Gastroesophageal sphincter (tissue), 4 donors: ENCODE results near the gene CFAP45. TPM values are rescaled to one million over a fixed set of nuclear protein-coding genes. Genes with fewer than 3 reads are reported as not detected.
A peak's percentile ranks its signal among the peaks of the same experiment; 100 is the strongest.
"Not testable (repeated sequence)": the region's sequence is repeated elsewhere in the genome, so short reads cannot be mapped to it uniquely, and the experiment has no call there.

Experiments used
- ATAC-seq: fragments of 150-250 bp; one replicate; pipeline ENCODE4 v1.9.1; 2016; ENCODE audit warnings: mild to moderate bottlenecking, moderate library complexity
- H3K27ac ChIP-seq, 4 donors: fragments of 200-600 bp; sonication (generic) in 3 of 4; 1 replicate in 3 of 4; 2 replicates in 1 of 4; pipeline ENCODE4 v1.5.1; 2016 to 2019
- H3K27me3 ChIP-seq: fragments of 200-600 bp; sonication (generic); one replicate; pipeline ENCODE4 v1.5.1; 2019
- H3K36me3 ChIP-seq, 2 donors: fragments of 200-600 bp; sonication (generic); one replicate each; pipeline ENCODE4 v1.5.1; 2019; ENCODE audit warnings: control low read depth in 1 of 2
- H3K4me1 ChIP-seq, 3 donors: fragments of 200-600 bp; sonication (generic); 1 replicate in 2 of 3; 2 replicates in 1 of 3; pipeline ENCODE4 v1.5.1; 2016 to 2019; ENCODE audit warnings: control low read depth in 2 of 3
- H3K4me3 ChIP-seq, 2 donors: fragments of 200-600 bp; sonication (generic); one replicate each; pipeline ENCODE4 v1.5.1; 2019; ENCODE audit warnings: mild to moderate bottlenecking in 1 of 2, moderate library complexity in 1 of 2
- H3K9me3 ChIP-seq, 3 donors: fragments of 200-600 bp; sonication (generic); one replicate each; pipeline ENCODE4 v1.5.1; 2017 to 2019; ENCODE audit warnings: control low read depth in 2 of 3
- EP300 ChIP-seq: sonication (generic); formaldehyde crosslinking; IDR thresholded peaks from one replicate; pipeline ENCODE4 v1.6.1; 2017; ENCODE audit warnings: antibody characterized with exemption, mild to moderate bottlenecking
- POLR2A ChIP-seq, 2 donors: fragments of 450-650 bp; IDR thresholded peaks; one replicate each; pipeline ENCODE4 v1.6.1; 2017; ENCODE audit warnings: antibody characterized with exemption in 2 of 2, mild to moderate bottlenecking in 2 of 2, moderate library complexity in 1 of 2
- POLR2AphosphoS5 ChIP-seq: sonication (generic); formaldehyde crosslinking; IDR thresholded peaks from one replicate; pipeline ENCODE4 v1.6.1; 2017; ENCODE audit warnings: antibody characterized with exemption
- WGBS, 2 donors: methylation state at CpG; one replicate each; pipeline ENCODE4 v1.1.5; 2018; ENCODE audit warnings: low coverage in 1 of 2; 5-methylcytosine and 5-hydroxymethylcytosine counted together
- total RNA-seq, 4 donors: library from RNA; depleted of rRNA; stranded (reverse); fragments of >200 nt; gene quantifications; one replicate each; pipeline ENCODE4 v1.1.0, GENCODE V29; 2016
- TF ChIP-seq, protein P1 (sequence below), 4 experiments: fragments of 200-600 bp in 2 of 4; fragments of 450-650 bp in 2 of 4; sonication (generic) in 1 of 4; IDR thresholded peaks; one replicate each; pipeline ENCODE4 v1.5.1; 2017 to 2019; ENCODE audit warnings: antibody characterized with exemption in 4 of 4, mild to moderate bottlenecking in 2 of 4, moderate library complexity in 2 of 4

CFAP45 gene
- total RNA-seq, 4 donors from 2014 or later: 0.27 to 0.81 TPM; not detected in 2

DNA sequence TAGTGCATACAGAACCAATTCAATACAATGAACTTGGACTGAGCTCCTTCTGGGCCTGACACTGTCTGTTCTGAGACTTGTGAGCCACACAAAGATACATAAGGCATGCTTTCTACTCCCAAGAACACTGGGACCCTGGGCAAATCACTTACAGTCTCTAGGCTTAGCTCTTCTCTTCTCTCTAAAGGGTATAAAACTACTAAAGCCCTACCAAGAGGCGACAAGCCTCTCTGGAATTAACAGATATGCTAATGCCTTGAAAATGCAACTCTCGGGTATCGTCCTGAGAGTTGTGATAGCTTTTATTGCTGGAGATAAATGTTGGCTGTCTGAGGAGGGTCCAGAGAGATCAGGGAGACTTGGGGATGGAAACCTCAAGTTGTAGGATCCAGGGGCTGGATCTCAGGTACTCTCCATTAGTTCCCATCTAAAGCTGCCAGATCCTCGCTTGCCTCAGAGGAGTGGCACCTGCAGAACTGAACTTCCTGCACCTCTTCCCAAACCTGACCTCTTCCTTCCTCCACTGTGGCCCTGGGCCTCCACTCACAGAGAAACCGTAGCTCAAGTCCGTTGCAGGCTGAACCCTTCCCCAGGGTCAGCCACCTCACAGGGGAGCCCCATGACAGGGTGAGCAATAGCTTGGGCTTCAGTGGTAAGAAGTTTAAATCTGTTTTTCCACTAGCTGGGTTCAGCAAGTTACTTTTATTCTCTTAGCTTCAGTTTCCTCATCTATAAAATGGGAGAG lies 11.5 kb upstream of the CFAP45 start:
- Histone ChIP-seq H3K4me3 (no peak overlapping the region), H3K27ac (peak overlapping the region in 2 of 4 donors; percentile 57 to 65), H3K4me1 (peaks cover 0 to 25% (median 18%) of the 10 kb centered on the region in 3 donors), H3K27me3 (no peaks in the 10 kb centered on the region), H3K36me3 (no peaks in the 10 kb centered on the region), H3K9me3 (no peaks in the 10 kb centered on the region)
- no peak for ATAC-seq
- 60 to 100% methylated on average over 1 to 3 of the region's 6 CpGs for WGBS, 2 donors
- TF ChIP-seq EP300 (no peak), POLR2A (IDR thresholded peaks at IDR 0.05) (no peak), POLR2AphosphoS5 (no peak)
- TF ChIP-seq, protein P1, sequence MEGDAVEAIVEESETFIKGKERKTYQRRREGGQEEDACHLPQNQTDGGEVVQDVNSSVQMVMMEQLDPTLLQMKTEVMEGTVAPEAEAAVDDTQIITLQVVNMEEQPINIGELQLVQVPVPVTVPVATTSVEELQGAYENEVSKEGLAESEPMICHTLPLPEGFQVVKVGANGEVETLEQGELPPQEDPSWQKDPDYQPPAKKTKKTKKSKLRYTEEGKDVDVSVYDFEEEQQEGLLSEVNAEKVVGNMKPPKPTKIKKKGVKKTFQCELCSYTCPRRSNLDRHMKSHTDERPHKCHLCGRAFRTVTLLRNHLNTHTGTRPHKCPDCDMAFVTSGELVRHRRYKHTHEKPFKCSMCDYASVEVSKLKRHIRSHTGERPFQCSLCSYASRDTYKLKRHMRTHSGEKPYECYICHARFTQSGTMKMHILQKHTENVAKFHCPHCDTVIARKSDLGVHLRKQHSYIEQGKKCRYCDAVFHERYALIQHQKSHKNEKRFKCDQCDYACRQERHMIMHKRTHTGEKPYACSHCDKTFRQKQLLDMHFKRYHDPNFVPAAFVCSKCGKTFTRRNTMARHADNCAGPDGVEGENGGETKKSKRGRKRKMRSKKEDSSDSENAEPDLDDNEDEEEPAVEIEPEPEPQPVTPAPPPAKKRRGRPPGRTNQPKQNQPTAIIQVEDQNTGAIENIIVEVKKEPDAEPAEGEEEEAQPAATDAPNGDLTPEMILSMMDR (IDR thresholded peaks at IDR 0.05): no peak

DNA sequence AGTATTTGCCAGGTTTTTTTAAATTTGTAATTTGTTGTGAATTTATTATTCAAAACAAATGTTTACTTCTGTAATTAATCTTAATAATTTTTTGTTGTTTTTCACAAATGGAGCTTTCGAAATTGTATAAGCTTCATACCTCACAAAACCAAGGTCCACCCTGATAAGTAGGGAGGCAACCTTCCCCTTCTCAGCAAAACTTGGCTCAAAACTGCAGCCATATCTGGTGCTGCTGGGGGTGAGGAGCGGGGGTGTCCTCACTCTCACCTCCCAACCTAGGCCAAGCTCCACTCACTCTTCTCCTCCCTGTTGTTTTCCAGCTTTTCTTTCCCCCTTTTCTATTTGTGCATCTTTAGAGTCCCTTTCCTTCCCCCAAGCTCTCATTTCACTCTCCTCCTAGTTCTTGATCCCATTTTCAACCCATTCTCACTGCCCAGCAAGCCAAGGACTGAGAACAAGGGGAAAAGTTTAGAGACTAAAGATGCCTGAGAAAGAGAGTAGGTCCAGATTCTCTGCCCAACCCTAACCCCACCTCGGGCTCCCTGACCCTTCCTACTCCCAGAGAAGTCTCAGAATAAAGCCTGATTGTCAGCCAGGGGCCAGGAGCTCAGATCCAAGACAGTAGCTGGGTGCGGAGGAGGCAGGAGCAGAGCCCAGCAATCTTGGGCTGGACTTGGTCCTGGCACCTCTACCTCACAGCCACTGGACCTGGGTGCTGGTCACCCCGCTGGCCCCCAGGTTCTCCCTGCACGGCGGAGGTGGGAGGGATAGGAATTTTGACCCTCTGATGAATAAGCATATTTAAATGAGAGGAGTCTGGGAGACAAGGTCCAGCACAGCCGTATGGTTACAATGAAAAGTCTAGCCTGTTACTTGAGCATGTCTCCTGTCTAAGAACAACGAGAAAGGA lies 8.3 kb upstream of the CFAP45 start:
- H3K27me3 ChIP-seq: no peaks in the 10 kb centered on the region
- H3K27ac ChIP-seq: no peak overlapping the region
- WGBS, 2 donors: 74 to 80% methylated on average over 3 to 5 of the region's 9 CpGs
- TF ChIP-seq POLR2AphosphoS5: no peak
- TF ChIP-seq EP300: no peak
- TF ChIP-seq, protein P1 (IDR thresholded peaks at IDR 0.05): no peak
- TF ChIP-seq POLR2A (IDR thresholded peaks at IDR 0.05): no peak
- H3K4me1 ChIP-seq: peaks cover 0 to 8% (median 7%) of the 10 kb centered on the region in 3 donors
- no peak for ATAC-seq
- no peaks in the 10 kb centered on the region for H3K9me3 ChIP-seq
- no peaks in the 10 kb centered on the region for H3K36me3 ChIP-seq
- no peak overlapping the region for H3K4me3 ChIP-seq

DNA sequence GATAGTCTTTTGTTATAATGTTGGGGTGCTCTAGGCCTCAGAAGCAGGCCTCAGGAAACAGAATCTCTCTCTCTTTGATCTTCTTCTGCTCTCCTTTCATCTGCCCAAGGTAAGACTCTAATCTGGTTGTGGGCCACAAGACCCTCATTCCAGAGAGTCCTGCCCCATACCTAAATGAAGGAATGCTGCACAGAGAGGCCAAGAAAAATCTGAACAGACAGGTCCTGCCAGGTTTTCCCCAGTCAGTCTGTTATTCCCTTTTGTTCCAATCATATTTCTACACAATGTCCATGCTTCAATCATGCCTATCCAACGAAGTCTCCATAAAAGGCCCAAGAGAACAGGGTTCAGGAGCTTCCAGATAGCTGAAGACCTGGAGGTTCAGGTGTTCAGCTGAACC lies 7.0 kb upstream of the CFAP45 start:
- TF ChIP-seq, protein P1 (IDR thresholded peaks at IDR 0.05): no peak
- TF ChIP-seq POLR2AphosphoS5: no peak
- TF ChIP-seq POLR2A (IDR thresholded peaks at IDR 0.05): no peak
- TF ChIP-seq EP300: no peak
- H3K4me3 ChIP-seq: no peak overlapping the region
- peaks cover 0 to 8% (median 7%) of the 10 kb centered on the region in 3 donors for H3K4me1 ChIP-seq
- no peaks in the 10 kb centered on the region for H3K36me3 ChIP-seq
- 71 to 100% methylated on average over 1 of the region's 1 CpG for WGBS, 2 donors
- no peaks in the 10 kb centered on the region for H3K9me3 ChIP-seq
- no peak overlapping the region for H3K27ac ChIP-seq
- ATAC-seq: no peak
- no peaks in the 10 kb centered on the region for H3K27me3 ChIP-seq

DNA sequence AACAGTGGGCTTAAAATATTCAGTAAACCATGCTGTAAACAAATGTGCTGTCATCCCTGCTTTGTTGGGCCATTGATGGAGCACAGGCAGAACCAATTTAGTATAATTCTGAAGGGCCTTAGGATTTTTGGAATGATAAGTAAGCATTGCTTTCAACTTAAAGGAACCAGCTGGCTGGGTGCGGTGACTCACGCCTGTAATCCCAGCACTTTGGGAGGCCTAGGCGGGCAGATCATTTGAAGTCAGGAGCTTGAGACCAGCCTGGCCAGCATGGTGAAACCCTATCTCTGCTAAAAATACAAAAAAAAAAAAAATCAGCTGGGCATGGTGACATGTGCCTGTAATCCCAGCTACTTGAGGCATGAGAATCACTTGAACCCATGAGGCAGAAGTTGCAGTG lies 4.1 kb upstream of the CFAP45 start:
- ATAC-seq, H3K36me3 ChIP-seq, H3K27ac ChIP-seq, H3K27me3 ChIP-seq, H3K9me3 ChIP-seq, H3K4me3 ChIP-seq: not testable (repeated sequence)
- peaks cover 0 to 20% (median 10%) of the 10 kb centered on the region in 3 donors for H3K4me1 ChIP-seq
- WGBS, 2 donors: 60 to 64% methylated on average over 2 to 3 of the region's 3 CpGs

DNA sequence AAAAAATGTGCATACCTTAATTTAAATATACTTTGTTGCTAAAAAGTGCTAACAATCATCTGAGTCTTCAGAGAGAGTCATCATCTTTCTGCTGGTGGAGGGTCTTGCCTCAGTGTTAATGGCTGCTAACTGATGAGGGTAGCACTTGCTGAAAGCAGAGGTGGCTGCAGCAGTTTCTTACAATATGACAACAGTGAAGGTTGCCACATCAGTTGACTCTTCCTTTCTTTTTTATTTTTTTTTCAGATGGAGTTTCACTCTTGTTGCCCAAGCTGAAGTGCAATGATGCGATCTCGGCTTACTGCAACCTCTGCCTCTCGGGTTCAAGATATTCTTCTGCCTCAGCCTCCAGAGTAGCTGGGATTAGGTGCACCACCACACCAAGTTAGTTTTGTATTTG lies 2.6 kb upstream of the CFAP45 start:
- H3K27me3 ChIP-seq: no peaks in the 10 kb centered on the region
- no peak overlapping the region for H3K4me3 ChIP-seq
- H3K4me1 ChIP-seq: peaks cover 0 to 20% (median 10%) of the 10 kb centered on the region in 3 donors
- no peaks in the 10 kb centered on the region for H3K36me3 ChIP-seq
- H3K27ac ChIP-seq: no peak overlapping the region
- ATAC-seq: no peak
- WGBS, 2 donors: 69 to 90% methylated on average over 3 of the region's 3 CpGs
- H3K9me3 ChIP-seq: no peaks in the 10 kb centered on the region
- TF ChIP-seq, protein P1 (IDR thresholded peaks at IDR 0.05): no peak
- TF ChIP-seq EP300: no peak
- no peak for TF ChIP-seq POLR2AphosphoS5
- TF ChIP-seq POLR2A (IDR thresholded peaks at IDR 0.05): no peak
